Hepatocyte (in vitro differentiated cells): ENCODE data around the gene LRP1B.

ENCODE experiments used
- CTCF ChIP-seq: fragments of 200-600 bp; sonication (generic); IDR thresholded peaks from 2 replicates; pipeline ENCODE4 v1.5.1; 2016; ENCODE audit warnings: antibody characterized with exemption, mild to moderate bottlenecking; ENCODE audit not compliant: poor library complexity
- EZH2phosphoT487 ChIP-seq: fragments of 200-600 bp; sonication (generic); IDR thresholded peaks from one replicate; pipeline ENCODE4 v1.6.1; 2018; ENCODE audit warnings: antibody characterized with exemption, mild to moderate bottlenecking, low read depth, moderate library complexity; ENCODE audit not compliant: unreplicated experiment, severe bottlenecking

GRCh38 chr2:141207036-141207385 is 923.8 kb downstream of the LRP1B start:
- TF ChIP-seq CTCF: no peak
- no peak for TF ChIP-seq EZH2phosphoT487
